ENCODE data around the gene IFIT1.

- TF ChIP-seq, protein P1, sequence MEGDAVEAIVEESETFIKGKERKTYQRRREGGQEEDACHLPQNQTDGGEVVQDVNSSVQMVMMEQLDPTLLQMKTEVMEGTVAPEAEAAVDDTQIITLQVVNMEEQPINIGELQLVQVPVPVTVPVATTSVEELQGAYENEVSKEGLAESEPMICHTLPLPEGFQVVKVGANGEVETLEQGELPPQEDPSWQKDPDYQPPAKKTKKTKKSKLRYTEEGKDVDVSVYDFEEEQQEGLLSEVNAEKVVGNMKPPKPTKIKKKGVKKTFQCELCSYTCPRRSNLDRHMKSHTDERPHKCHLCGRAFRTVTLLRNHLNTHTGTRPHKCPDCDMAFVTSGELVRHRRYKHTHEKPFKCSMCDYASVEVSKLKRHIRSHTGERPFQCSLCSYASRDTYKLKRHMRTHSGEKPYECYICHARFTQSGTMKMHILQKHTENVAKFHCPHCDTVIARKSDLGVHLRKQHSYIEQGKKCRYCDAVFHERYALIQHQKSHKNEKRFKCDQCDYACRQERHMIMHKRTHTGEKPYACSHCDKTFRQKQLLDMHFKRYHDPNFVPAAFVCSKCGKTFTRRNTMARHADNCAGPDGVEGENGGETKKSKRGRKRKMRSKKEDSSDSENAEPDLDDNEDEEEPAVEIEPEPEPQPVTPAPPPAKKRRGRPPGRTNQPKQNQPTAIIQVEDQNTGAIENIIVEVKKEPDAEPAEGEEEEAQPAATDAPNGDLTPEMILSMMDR (conservative IDR thresholded peaks at IDR 0.05; ENCODE audit: low read depth in 2 of 2) = no peak
- TF ChIP-seq EZH2 (IDR thresholded peaks at IDR 0.05; ENCODE audit: low read depth, unreplicated experiment) = no peak
These were observed 28.5 kb upstream of the IFIT1 start for GRCh38 chr10:89363729-89364442.
